ENCODE data around the gene PHLDB1.
"Not testable (repeated sequence)": the region's sequence is repeated elsewhere in the genome, so short reads cannot be mapped to it uniquely, and the experiment has no call there.

The PHLDB1 gene

DNA sequence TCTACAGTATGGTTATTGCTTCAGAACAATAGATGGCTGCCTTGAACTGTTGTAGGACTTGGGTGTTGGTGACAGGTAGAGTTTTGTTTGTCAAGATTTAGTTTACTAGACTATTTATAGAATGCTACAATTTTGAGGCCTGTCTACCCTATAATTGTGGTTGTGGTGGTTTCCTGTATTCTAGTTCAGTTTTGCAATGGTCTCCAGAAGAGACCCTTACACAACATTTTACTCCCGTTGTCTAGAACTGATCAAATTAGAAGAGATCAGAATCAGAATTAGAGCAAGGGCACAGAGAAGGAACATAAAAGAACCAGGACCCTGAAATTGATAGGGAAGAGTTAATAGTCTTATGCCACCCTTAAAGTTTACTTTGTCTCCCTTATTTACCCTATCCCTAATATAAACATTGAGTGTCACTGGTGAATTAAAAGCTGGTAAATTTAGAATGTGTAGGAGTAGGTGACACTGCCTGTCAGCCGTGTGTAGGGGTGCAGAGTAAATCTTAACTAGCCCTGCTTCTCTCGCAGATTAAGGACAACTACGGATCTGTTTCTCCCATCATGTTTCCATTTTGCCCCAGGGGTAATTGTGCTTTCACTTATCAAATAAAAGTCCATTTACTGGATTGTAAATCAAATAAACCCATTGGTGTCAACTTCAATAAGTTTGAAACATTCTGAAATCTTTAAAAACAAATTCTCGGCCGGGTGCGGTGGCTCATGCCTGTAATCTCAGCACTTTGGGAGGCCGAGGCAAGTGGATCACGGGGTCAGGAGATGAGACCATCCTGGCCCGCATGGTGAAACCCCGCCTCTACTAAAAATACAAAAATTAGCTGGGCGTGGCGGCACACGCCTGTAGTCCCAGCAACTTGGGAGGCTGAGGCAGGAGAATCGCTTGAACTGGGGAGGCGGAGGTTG, 10.9 kb upstream of the PHLDB1 start:
- TF ChIP-seq, protein P1, sequence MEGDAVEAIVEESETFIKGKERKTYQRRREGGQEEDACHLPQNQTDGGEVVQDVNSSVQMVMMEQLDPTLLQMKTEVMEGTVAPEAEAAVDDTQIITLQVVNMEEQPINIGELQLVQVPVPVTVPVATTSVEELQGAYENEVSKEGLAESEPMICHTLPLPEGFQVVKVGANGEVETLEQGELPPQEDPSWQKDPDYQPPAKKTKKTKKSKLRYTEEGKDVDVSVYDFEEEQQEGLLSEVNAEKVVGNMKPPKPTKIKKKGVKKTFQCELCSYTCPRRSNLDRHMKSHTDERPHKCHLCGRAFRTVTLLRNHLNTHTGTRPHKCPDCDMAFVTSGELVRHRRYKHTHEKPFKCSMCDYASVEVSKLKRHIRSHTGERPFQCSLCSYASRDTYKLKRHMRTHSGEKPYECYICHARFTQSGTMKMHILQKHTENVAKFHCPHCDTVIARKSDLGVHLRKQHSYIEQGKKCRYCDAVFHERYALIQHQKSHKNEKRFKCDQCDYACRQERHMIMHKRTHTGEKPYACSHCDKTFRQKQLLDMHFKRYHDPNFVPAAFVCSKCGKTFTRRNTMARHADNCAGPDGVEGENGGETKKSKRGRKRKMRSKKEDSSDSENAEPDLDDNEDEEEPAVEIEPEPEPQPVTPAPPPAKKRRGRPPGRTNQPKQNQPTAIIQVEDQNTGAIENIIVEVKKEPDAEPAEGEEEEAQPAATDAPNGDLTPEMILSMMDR (IDR thresholded peaks at IDR 0.05; ENCODE audit: low read length, missing control alignments): no peak
- no peak overlapping the region for H3K4me3 ChIP-seq (replicated peaks; ENCODE audit: low read depth, low read length)
- DNase-seq (ENCODE audit: low read depth): no peak

DNA sequence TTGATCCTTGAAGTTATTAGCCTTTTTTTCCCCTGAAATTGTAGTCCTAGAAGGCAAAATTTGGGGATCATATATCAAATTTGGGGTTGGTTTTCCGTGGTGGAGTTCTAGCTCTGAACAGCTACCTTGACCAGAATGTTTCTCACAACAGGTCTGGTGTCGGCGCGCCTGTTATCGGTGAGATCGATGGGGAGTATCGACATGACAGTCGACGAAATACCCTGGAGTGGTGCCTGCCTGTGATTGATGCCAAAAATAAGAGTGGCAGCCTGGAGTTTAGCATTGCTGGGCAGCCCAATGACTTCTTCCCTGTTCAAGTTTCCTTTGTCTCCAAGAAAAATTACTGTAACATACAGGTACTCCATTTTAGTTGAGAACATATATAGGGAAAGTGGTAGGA, 9.9 kb upstream of the PHLDB1 start:
- DNase-seq (ENCODE audit: low read depth): no peak
- H3K4me3 ChIP-seq (replicated peaks; ENCODE audit: low read depth, low read length): no peak overlapping the region
- TF ChIP-seq, protein P1 (IDR thresholded peaks at IDR 0.05; ENCODE audit: low read length, missing control alignments): no peak

DNA sequence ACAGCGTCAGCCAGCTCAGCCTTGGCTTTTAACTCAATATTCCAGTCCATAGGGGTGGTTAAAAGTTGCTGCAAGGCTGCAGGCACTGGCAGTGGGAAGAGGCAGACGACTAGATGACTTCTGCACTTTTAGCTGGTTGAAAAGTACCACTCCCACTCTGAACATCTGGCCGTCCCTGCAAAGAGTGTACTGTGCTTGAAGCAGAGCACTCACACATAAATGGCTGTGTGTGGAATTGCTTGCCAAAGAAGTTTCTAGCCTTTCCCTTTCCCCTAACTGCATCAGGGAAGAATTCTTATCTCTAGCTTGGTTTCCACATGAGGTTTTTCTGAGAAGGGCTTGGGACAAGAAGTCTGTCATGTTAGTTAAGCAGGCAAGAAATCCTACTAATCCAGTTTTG, 5.1 kb upstream of the PHLDB1 start:
- peak; percentile 73 for DNase-seq (ENCODE audit: low read depth)
- TF ChIP-seq, protein P1 (IDR thresholded peaks at IDR 0.05; ENCODE audit: low read length, missing control alignments): no peak
- H3K4me3 ChIP-seq (replicated peaks; ENCODE audit: low read depth, low read length): no peak overlapping the region

DNA sequence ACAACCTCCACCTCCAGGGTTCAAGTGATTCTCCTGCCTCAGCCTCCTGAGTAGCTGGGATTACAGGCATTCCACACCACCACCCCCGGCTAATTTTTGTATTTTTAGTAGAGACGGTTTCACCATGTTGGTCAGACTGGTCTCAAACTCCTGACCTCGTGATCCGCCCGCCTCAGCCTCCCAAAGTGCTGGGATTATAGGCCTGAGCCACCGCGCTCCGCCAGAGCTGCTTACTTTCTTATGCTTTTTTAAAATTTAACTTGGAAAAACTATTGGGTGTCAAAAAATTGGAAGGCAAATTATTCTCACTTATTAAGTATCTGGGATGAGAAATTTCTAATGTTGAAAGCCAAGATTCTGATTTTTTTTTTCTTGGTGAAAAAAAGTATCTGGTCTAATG, 3.7 kb upstream of the PHLDB1 start:
- DNase-seq (ENCODE audit: low read depth); H3K4me3 ChIP-seq (replicated peaks; ENCODE audit: low read depth, low read length): not testable (repeated sequence)

DNA sequence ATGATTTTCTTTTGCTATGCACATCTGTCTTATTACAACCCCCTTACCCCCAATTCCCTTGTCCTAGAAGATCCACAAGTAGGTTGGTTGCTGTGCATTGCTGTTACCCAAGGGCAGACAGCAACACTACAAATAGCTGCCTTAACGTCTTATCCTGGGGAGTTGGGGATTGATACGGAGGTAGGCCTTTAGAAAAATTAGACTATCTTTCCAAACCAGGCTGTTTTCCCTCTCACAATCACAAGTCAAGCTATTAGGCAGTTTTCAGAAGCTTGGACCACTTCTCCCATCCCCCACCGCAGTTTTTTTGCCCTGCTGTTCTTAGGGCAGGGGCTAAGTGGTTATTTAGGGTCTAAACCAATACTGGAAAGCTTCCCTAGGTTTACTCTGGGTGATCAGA, 2.8 kb upstream of the PHLDB1 start:
- DNase-seq (ENCODE audit: low read depth): no peak
- TF ChIP-seq, protein P1 (IDR thresholded peaks at IDR 0.05; ENCODE audit: low read length, missing control alignments): no peak
- H3K4me3 ChIP-seq (replicated peaks; ENCODE audit: low read depth, low read length): no peak overlapping the region

DNA sequence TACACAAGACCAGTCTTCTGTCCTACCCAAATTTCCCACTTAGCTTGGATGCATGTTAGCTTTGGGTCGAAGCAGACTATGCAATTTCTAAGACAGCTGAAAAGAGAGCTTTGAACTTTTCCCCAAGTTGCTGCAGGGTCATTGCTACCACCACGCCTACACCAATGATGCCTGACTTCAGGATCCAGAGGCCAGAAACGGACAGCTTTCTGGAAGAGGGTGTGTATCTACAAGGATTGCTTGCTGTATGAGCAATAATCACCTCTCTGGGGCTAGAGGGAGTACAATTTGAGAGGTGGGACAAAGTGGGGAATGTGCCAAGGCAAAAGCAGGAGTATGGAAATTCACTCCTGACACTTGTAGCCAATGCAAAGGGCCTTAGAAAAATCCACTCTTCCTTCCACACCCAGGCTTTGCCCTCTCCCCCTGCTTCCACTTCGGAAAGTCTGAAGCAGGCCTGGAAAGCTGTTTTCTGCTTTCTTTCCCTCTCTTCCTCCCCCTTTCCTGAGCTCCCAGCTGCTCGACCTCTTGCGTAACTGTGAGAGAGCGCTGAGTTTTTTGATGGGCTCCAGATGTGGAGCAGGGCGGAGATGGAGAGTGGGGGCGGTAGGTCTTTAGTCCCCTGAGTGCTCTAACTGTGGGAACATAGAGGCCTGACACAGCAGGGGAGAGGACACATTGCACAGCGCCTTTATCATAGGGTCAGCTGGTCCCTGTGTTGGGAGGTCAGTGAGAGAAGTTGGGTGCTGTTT, 2.1 kb upstream of the PHLDB1 start:
- no peak overlapping the region for H3K4me3 ChIP-seq (replicated peaks; ENCODE audit: low read depth, low read length)
- DNase-seq (ENCODE audit: low read depth): peak; percentile 98
- TF ChIP-seq, protein P1 (IDR thresholded peaks at IDR 0.05; ENCODE audit: low read length, missing control alignments): no peak

DNA sequence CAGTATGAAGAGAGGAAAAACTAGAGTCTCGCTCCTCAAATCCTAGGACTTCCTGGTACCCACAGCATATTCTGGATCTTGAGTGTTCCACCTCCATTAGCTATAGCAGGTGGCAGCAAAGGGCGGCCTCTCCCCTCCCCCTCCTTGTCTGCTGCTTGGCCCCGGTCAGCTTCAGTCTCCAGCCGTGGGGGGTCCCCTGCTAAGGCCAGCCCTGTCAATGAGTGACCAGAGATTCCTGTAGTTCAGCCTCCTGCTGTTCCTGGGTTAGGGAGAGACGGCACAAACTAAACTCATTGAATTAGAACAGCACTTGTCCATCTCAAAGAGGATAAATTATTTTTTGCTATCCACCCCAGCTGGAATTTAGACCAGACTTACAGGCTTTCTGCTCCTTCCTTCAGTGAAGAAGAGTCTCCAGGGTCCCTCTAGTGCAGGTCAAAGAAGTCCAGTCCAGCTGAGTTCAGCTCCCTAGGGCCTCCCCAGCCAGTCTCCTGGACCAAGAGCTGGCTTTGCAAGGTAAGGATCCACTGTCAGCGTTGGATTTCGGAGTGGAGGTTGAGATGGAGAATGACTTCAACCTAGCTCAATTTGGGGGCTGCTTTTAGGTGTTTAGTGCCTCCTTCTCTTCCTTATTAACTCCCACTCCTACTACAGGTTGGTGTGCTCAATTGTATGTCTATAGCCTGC, 1.1 kb upstream of the PHLDB1 start:
- H3K4me3 ChIP-seq (replicated peaks; ENCODE audit: low read depth, low read length): no peak overlapping the region
- DNase-seq (ENCODE audit: low read depth): no peak
- TF ChIP-seq, protein P1 (IDR thresholded peaks at IDR 0.05; ENCODE audit: low read length, missing control alignments): no peak
